ENCODE data around the gene CDKN2B. TPM values are rescaled to one million over a fixed set of nuclear protein-coding genes. Genes with fewer than 3 reads are reported as not detected.

CDKN2B gene
- total and polyA plus RNA-seq, 2 of the 13 experiments (the other 11 are each of a cell fraction or from before 2014, with no cell fraction given) = 1.4 to 1.5 TPM

DNA sequence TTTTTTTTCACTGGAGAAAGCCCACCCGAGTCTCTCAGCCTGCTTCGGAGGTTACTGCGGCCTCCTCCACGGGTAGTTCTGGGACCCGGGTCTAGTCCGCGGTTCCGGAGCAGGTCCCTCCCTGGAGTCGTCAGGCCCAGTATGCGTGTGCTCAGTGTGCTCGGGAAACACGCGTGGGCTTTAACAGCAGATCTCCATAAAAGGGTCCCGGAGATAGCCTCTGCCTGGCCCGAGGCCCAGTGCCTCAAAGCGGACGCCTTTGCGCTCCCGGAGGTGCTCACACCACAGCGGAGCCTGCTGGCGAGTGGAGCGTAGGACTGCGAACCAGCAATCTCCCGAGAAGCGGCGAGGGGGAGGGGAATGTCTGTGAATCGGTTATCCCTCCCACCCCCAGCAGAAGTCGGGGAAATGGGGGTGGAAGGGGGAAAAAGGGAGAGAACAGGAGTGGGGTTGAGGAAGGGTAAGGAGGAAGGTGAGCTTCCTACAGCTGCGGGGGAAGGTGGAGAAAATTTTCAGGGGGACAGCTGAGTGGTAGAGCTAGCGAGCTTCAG, 43.6 kb downstream of the CDKN2B start (continued):
- TF ChIP-seq, protein P1, sequence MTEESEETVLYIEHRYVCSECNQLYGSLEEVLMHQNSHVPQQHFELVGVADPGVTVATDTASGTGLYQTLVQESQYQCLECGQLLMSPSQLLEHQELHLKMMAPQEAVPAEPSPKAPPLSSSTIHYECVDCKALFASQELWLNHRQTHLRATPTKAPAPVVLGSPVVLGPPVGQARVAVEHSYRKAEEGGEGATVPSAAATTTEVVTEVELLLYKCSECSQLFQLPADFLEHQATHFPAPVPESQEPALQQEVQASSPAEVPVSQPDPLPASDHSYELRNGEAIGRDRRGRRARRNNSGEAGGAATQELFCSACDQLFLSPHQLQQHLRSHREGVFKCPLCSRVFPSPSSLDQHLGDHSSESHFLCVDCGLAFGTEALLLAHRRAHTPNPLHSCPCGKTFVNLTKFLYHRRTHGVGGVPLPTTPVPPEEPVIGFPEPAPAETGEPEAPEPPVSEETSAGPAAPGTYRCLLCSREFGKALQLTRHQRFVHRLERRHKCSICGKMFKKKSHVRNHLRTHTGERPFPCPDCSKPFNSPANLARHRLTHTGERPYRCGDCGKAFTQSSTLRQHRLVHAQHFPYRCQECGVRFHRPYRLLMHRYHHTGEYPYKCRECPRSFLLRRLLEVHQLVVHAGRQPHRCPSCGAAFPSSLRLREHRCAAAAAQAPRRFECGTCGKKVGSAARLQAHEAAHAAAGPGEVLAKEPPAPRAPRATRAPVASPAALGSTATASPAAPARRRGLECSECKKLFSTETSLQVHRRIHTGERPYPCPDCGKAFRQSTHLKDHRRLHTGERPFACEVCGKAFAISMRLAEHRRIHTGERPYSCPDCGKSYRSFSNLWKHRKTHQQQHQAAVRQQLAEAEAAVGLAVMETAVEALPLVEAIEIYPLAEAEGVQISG (CRISPR knock-in tag; IDR thresholded peaks at IDR 0.05) = peak; percentile 43; the same call in 1 of the 2 replicates
- TF ChIP-seq, protein P2, sequence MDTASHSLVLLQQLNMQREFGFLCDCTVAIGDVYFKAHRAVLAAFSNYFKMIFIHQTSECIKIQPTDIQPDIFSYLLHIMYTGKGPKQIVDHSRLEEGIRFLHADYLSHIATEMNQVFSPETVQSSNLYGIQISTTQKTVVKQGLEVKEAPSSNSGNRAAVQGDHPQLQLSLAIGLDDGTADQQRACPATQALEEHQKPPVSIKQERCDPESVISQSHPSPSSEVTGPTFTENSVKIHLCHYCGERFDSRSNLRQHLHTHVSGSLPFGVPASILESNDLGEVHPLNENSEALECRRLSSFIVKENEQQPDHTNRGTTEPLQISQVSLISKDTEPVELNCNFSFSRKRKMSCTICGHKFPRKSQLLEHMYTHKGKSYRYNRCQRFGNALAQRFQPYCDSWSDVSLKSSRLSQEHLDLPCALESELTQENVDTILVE (CRISPR knock-in tag; IDR thresholded peaks at IDR 0.05) = no peak
- TF ChIP-seq, protein P3, sequence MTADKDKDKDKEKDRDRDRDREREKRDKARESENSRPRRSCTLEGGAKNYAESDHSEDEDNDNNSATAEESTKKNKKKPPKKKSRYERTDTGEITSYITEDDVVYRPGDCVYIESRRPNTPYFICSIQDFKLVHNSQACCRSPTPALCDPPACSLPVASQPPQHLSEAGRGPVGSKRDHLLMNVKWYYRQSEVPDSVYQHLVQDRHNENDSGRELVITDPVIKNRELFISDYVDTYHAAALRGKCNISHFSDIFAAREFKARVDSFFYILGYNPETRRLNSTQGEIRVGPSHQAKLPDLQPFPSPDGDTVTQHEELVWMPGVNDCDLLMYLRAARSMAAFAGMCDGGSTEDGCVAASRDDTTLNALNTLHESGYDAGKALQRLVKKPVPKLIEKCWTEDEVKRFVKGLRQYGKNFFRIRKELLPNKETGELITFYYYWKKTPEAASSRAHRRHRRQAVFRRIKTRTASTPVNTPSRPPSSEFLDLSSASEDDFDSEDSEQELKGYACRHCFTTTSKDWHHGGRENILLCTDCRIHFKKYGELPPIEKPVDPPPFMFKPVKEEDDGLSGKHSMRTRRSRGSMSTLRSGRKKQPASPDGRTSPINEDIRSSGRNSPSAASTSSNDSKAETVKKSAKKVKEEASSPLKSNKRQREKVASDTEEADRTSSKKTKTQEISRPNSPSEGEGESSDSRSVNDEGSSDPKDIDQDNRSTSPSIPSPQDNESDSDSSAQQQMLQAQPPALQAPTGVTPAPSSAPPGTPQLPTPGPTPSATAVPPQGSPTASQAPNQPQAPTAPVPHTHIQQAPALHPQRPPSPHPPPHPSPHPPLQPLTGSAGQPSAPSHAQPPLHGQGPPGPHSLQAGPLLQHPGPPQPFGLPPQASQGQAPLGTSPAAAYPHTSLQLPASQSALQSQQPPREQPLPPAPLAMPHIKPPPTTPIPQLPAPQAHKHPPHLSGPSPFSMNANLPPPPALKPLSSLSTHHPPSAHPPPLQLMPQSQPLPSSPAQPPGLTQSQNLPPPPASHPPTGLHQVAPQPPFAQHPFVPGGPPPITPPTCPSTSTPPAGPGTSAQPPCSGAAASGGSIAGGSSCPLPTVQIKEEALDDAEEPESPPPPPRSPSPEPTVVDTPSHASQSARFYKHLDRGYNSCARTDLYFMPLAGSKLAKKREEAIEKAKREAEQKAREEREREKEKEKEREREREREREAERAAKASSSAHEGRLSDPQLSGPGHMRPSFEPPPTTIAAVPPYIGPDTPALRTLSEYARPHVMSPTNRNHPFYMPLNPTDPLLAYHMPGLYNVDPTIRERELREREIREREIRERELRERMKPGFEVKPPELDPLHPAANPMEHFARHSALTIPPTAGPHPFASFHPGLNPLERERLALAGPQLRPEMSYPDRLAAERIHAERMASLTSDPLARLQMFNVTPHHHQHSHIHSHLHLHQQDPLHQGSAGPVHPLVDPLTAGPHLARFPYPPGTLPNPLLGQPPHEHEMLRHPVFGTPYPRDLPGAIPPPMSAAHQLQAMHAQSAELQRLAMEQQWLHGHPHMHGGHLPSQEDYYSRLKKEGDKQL (CRISPR knock-in tag; IDR thresholded peaks at IDR 0.05; ENCODE audit: low read depth) = no peak
- no peak for TF ChIP-seq ZNF225 (CRISPR knock-in tag; IDR thresholded peaks at IDR 0.05)
- no peak for TF ChIP-seq STAT5B (CRISPR knock-in tag; IDR thresholded peaks at IDR 0.05)
- TF ChIP-seq, protein P4, sequence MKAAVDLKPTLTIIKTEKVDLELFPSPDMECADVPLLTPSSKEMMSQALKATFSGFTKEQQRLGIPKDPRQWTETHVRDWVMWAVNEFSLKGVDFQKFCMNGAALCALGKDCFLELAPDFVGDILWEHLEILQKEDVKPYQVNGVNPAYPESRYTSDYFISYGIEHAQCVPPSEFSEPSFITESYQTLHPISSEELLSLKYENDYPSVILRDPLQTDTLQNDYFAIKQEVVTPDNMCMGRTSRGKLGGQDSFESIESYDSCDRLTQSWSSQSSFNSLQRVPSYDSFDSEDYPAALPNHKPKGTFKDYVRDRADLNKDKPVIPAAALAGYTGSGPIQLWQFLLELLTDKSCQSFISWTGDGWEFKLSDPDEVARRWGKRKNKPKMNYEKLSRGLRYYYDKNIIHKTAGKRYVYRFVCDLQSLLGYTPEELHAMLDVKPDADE (CRISPR knock-in tag; IDR thresholded peaks at IDR 0.05) = no peak
- TF ChIP-seq, protein P5, sequence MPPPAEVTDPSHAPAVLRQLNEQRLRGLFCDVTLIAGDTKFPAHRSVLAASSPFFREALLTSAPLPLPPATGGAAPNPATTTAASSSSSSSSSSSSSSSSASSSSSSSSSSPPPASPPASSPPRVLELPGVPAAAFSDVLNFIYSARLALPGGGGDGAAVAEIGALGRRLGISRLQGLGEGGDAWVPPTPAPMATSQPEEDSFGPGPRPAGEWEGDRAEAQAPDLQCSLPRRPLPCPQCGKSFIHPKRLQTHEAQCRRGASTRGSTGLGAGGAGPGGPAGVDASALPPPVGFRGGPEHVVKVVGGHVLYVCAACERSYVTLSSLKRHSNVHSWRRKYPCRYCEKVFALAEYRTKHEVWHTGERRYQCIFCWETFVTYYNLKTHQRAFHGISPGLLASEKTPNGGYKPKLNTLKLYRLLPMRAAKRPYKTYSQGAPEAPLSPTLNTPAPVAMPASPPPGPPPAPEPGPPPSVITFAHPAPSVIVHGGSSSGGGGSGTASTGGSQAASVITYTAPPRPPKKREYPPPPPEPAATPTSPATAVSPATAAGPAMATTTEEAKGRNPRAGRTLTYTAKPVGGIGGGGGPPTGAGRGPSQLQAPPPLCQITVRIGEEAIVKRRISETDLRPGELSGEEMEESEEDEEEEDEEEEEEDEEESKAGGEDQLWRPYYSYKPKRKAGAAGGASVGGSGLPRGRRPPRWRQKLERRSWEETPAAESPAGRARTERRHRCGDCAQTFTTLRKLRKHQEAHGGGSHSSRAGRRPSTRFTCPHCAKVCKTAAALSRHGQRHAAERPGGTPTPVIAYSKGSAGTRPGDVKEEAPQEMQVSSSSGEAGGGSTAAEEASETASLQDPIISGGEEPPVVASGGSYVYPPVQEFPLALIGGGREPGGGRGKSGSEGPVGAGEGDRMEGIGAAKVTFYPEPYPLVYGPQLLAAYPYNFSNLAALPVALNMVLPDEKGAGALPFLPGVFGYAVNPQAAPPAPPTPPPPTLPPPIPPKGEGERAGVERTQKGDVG (CRISPR knock-in tag; IDR thresholded peaks at IDR 0.05; ENCODE audit: borderline replicate concordance) = no peak
- TF ChIP-seq MED1 (CRISPR knock-in tag; IDR thresholded peaks at IDR 0.05) = peak; percentile 14; the same call in 1 of the 2 replicates
- TF ChIP-seq, protein P6, sequence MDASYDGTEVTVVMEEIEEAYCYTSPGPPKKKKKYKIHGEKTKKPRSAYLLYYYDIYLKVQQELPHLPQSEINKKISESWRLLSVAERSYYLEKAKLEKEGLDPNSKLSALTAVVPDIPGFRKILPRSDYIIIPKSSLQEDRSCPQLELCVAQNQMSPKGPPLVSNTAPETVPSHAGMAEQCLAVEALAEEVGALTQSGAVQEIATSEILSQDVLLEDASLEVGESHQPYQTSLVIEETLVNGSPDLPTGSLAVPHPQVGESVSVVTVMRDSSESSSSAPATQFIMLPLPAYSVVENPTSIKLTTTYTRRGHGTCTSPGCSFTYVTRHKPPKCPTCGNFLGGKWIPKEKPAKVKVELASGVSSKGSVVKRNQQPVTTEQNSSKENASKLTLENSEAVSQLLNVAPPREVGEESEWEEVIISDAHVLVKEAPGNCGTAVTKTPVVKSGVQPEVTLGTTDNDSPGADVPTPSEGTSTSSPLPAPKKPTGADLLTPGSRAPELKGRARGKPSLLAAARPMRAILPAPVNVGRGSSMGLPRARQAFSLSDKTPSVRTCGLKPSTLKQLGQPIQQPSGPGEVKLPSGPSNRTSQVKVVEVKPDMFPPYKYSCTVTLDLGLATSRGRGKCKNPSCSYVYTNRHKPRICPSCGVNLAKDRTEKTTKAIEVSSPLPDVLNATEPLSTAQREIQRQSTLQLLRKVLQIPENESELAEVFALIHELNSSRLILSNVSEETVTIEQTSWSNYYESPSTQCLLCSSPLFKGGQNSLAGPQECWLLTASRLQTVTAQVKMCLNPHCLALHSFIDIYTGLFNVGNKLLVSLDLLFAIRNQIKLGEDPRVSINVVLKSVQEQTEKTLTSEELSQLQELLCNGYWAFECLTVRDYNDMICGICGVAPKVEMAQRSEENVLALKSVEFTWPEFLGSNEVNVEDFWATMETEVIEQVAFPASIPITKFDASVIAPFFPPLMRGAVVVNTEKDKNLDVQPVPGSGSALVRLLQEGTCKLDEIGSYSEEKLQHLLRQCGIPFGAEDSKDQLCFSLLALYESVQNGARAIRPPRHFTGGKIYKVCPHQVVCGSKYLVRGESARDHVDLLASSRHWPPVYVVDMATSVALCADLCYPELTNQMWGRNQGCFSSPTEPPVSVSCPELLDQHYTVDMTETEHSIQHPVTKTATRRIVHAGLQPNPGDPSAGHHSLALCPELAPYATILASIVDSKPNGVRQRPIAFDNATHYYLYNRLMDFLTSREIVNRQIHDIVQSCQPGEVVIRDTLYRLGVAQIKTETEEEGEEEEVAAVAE (CRISPR knock-in tag; IDR thresholded peaks at IDR 0.05; ENCODE audit: borderline replicate concordance) = no peak
